Endothelial cell of umbilical vein (primary cell): Measurements from ENCODE around the gene ZNF568. TPM values are rescaled to one million over a fixed set of nuclear protein-coding genes. Genes with fewer than 3 reads are reported as not detected.

Source experiments
- BruUV-seq: library from RNA; stranded (reverse); fragments of 400-500 nt; replicated peaks from 2 replicates; lab custom pipeline; 2021; lab: Mats Ljungman, UMichigan
- CTCF ChIA-PET: fragments of 300-600, 350-600 bp; sonication (Branson Sonifier 250); formaldehyde crosslinking; loops from one replicate; lab custom pipeline; 2021; ENCODE audit warnings: antibody characterized with exemption, inconsistent platforms; lab: Charles Lee
- POLR2A ChIA-PET: fragments of 300-600, 350-600 bp; sonication (Branson Sonifier 250); formaldehyde crosslinking; loops from one replicate; lab custom pipeline; 2021; ENCODE audit warnings: antibody characterized with exemption, inconsistent platforms; lab: Charles Lee
- DNase-seq: peaks from one replicate; pipeline ENCODE4 v3.0.0-alpha.2; 2011; ENCODE audit warnings: low read depth, low spot score
- FAIRE-seq: peaks from 2 replicates; lab custom pipeline; 2011; peaks lifted over from hg19 to GRCh38; lab: Jason Lieb, UNC
- H2AFZ ChIP-seq: 2 replicates; pipeline ENCODE4 v1.6.0; 2012; ENCODE audit warnings: low read depth, low read length, control low read depth, inconsistent platforms
- H3K27ac ChIP-seq: 2 replicates; pipeline ENCODE4 v1.5.1; 2011; ENCODE audit warnings: low read depth, mild to moderate bottlenecking, control low read depth, low read length, moderate library complexity; ENCODE audit not compliant: insufficient read depth
- H3K27me3 ChIP-seq, 2 experiments: 2 replicates each; pipeline versions ENCODE4 v1.6.0 to v1.6.1; 2011; ENCODE audit warnings: low read length in 2 of 2, mixed read lengths in 1 of 2; ENCODE audit not compliant: control insufficient read depth in 2 of 2, insufficient read depth in 2 of 2
- H3K36me3 ChIP-seq, 2 experiments: 2 replicates in 1 of 2; 3 replicates in 1 of 2; pipeline ENCODE4 v1.5.1; 2011; ENCODE audit warnings: low read length in 2 of 2, mild to moderate bottlenecking in 1 of 2, moderate library complexity in 1 of 2; ENCODE audit not compliant: control insufficient read depth in 2 of 2, insufficient read depth in 2 of 2; ENCODE audit errors: extremely low read depth in 1 of 2
- H3K4me1 ChIP-seq: 3 replicates; pipeline ENCODE4 v1.5.1; 2011; ENCODE audit warnings: mild to moderate bottlenecking, low read length; ENCODE audit not compliant: control insufficient read depth, insufficient read depth; ENCODE audit errors: extremely low read depth
- H3K4me2 ChIP-seq: 2 replicates; pipeline ENCODE4 v1.6.1; 2011; ENCODE audit warnings: low read length, control low read depth, mixed read lengths; ENCODE audit not compliant: insufficient read depth
- H3K4me3 ChIP-seq, 3 experiments: fragments of 200-600 bp in 1 of 3; sonication (generic), shearing (Covaris generic) in 1 of 3; replicated peaks in 1 of 3; 2 replicates each; pipeline ENCODE4 v1.5.1; 2011 to 2016; ENCODE audit warnings: control low read depth in 3 of 3, low read length in 3 of 3, mild to moderate bottlenecking in 2 of 3, inconsistent platforms in 1 of 3, low read depth in 1 of 3, moderate library complexity in 1 of 3; ENCODE audit not compliant: insufficient read depth in 1 of 3
- H3K79me2 ChIP-seq: 2 replicates; pipeline ENCODE4 v1.6.0; 2012; ENCODE audit warnings: low read length, inconsistent platforms; ENCODE audit not compliant: control insufficient read depth, insufficient read depth
- H3K9ac ChIP-seq: replicated peaks from 2 replicates; pipeline ENCODE3; 2011; ENCODE audit warnings: low read length, control low read depth; ENCODE audit not compliant: insufficient read depth; ENCODE audit errors: extremely low read depth
- H3K9me1 ChIP-seq: replicated peaks from 3 replicates; pipeline ENCODE4 v1.6.0; 2011; ENCODE audit warnings: mild to moderate bottlenecking, low read length; ENCODE audit not compliant: control insufficient read depth, insufficient read depth; ENCODE audit errors: extremely low read depth
- H3K9me3 ChIP-seq: replicated peaks from 2 replicates; pipeline ENCODE4 v1.5.1; 2012; ENCODE audit warnings: low read length, inconsistent platforms; ENCODE audit not compliant: control insufficient read depth, insufficient read depth
- H4K20me1 ChIP-seq: replicated peaks from 2 replicates; pipeline ENCODE3; 2011; ENCODE audit warnings: mild to moderate bottlenecking, low read length; ENCODE audit not compliant: control insufficient read depth, insufficient read depth; ENCODE audit errors: extremely low read depth
- CTCF ChIP-seq, 2 donors: IDR thresholded peaks; 1 replicate in 1 of 2; 2 replicates in 1 of 2; pipeline ENCODE4 v1.5.1; 2011; ENCODE audit warnings: low read length in 2 of 2, mild to moderate bottlenecking in 2 of 2, moderate library complexity in 2 of 2, control low read depth in 1 of 2, inconsistent platforms in 1 of 2, low read depth in 1 of 2; ENCODE audit not compliant: insufficient read depth in 1 of 2; ENCODE audit errors: extremely low read depth in 1 of 2
- EZH2 ChIP-seq: IDR thresholded peaks from 2 replicates; pipeline ENCODE4 v1.6.1; 2012; ENCODE audit warnings: borderline replicate concordance, low read depth, mild to moderate bottlenecking, moderate library complexity, low read length, inconsistent platforms; ENCODE audit not compliant: severe bottlenecking
- FOS ChIP-seq: IDR thresholded peaks from 2 replicates; pipeline ENCODE4 v1.6.1; 2011; ENCODE audit warnings: mild to moderate bottlenecking, low read length, moderate library complexity, borderline replicate concordance; ENCODE audit not compliant: insufficient read depth
- GATA2 ChIP-seq: IDR thresholded peaks from 2 replicates; pipeline ENCODE4 v1.7.0; 2011; ENCODE audit warnings: low read depth, mild to moderate bottlenecking, moderate library complexity, mixed read lengths, low read length; ENCODE audit not compliant: insufficient read length, insufficient read depth
- JUN ChIP-seq: IDR thresholded peaks from 2 replicates; pipeline ENCODE4 v1.6.1; 2011; ENCODE audit warnings: borderline replicate concordance, low read depth; ENCODE audit not compliant: insufficient read length, insufficient read depth
- MAX ChIP-seq: IDR thresholded peaks from 2 replicates; pipeline ENCODE4 v1.6.1; 2011; ENCODE audit not compliant: insufficient read depth, insufficient read length
- MYC ChIP-seq: IDR thresholded peaks from one replicate; pipeline ENCODE4 v1.6.1; 2011; ENCODE audit warnings: mild to moderate bottlenecking, low read depth, low read length
- POLR2A ChIP-seq: IDR thresholded peaks from 2 replicates; pipeline ENCODE4 v1.6.1; 2012; ENCODE audit warnings: low read depth, mild to moderate bottlenecking, control low read depth, low read length
- POLR2AphosphoS5 ChIP-seq: IDR thresholded peaks from 2 replicates; pipeline ENCODE4 v1.6.1; 2012; ENCODE audit warnings: low read depth, mild to moderate bottlenecking, control low read depth, low read length, moderate library complexity; ENCODE audit not compliant: insufficient read depth
- dilution Hi-C: fragments of 300-500 bp; cut with MboI; formaldehyde crosslinking; loops from one replicate; pipeline ENCODE4 v1.15.0; 2019; ENCODE audit warnings: low sequenced_read_pairs; ENCODE audit not compliant: extremely low pct_ligation_motif_present
- intact Hi-C: fragments of 100-400 bp; cut with micrococcal nuclease; formaldehyde crosslinking; loops from one replicate; pipeline ENCODE4 v1.10.0; 2022
- polyA plus RNA-seq, 4 experiments: library from polyadenylated mRNA; depleted of rRNA in 3 of 4; stranded (reverse) in 3 of 4; unstranded in 1 of 4; fragments of >200 nt; gene quantifications; 2 replicates each; pipeline versions ENCODE4 v1.2.1 to v1.2.3, GENCODE V29; 2011 to 2012; ENCODE audit warnings: missing spikeins in 1 of 4
- total RNA-seq: library from RNA; stranded (reverse); gene quantifications from 2 replicates; pipeline ENCODE4 v1.2.3, GENCODE V29; 2021

ZNF568 gene
- total and polyA plus RNA-seq, 2 donors (not counting 3 experiments of a cell fraction or from before 2014, with no cell fraction given): 3.1 to 6.4 TPM

- CTCF ChIA-PET: no interaction called here
- no peak overlapping the region for H3K9ac ChIP-seq
- H3K4me2 ChIP-seq: no peak overlapping the region
- no peaks in the 10 kb centered on the region for H3K4me1 ChIP-seq
- dilution Hi-C loops: no loop called here
- H3K9me3 ChIP-seq: peaks cover 15% of the 10 kb centered on the region
- no peak overlapping the region for H2AFZ ChIP-seq
- intact Hi-C loops: no loop called here
- H3K4me3 ChIP-seq: no peak overlapping the region
- no peaks in the 10 kb centered on the region for H3K9me1 ChIP-seq
- FAIRE-seq (no peak), DNase-seq (no peak)
- POLR2A ChIA-PET: no interaction called here
- H4K20me1 ChIP-seq: no peaks in the 10 kb centered on the region
- H3K79me2 ChIP-seq: no peaks in the 10 kb centered on the region
- no peaks in the 10 kb centered on the region for H3K27me3 ChIP-seq
- H3K36me3 ChIP-seq: no peaks in the 10 kb centered on the region
- TF ChIP-seq JUN (no peak), EZH2 (no peak), MYC (no peak), POLR2AphosphoS5 (no peak), FOS (no peak)
- no peak overlapping the region for H3K27ac ChIP-seq
- BruUV-seq: no TSS peak
Observed at GRCh38 chr19:36891768-36892357, 24.3 kb upstream of the ZNF568 start.

GRCh38 chr19:36894849-36895383 lies 21.2 kb upstream of the ZNF568 start:
- no peaks in the 10 kb centered on the region for H3K36me3 ChIP-seq

More at GRCh38 chr19:36894849-36895383, 21.2 kb upstream of the ZNF568 start:
- intact Hi-C loops (no loop called here), dilution Hi-C loops (no loop called here)
- no peak overlapping the region for H2AFZ ChIP-seq
- H3K4me2 ChIP-seq: no peak overlapping the region
- POLR2A ChIA-PET: no interaction called here
- BruUV-seq: no TSS peak
- no peaks in the 10 kb centered on the region for H3K79me2 ChIP-seq
- no peaks in the 10 kb centered on the region for H3K27me3 ChIP-seq
- H3K9me3 ChIP-seq: peaks cover 17% of the 10 kb centered on the region
- no peak for DNase-seq
- H3K9me1 ChIP-seq: no peaks in the 10 kb centered on the region
- H3K9ac ChIP-seq: no peak overlapping the region
- FAIRE-seq: no peak
- TF ChIP-seq FOS (no peak), EZH2 (no peak), GATA2 (no peak), POLR2AphosphoS5 (no peak), MAX (no peak), POLR2A (no peak), JUN (no peak), MYC (no peak), CTCF (IDR thresholded peaks at IDR 0.05; ENCODE audit: extremely low read depth in 1 of 2, insufficient read depth in 1 of 2, low read depth in 1 of 2, low read length in 2 of 2) (no peak)
- no peaks in the 10 kb centered on the region for H4K20me1 ChIP-seq
- CTCF ChIA-PET: no interaction called here
- H3K4me1 ChIP-seq: no peaks in the 10 kb centered on the region
- no peak overlapping the region for H3K4me3 ChIP-seq
- H3K27ac ChIP-seq: no peak overlapping the region
